Ectodermal cell (in vitro differentiated cells): ENCODE measurements around the gene C1orf53. TPM values are rescaled to one million over a fixed set of nuclear protein-coding genes. Genes with fewer than 3 reads are reported as not detected.
"Not testable (repeated sequence)": the region's sequence is repeated elsewhere in the genome, so short reads cannot be mapped to it uniquely, and the experiment has no call there.

Experiments used
- H3K27ac ChIP-seq: 2 replicates; pipeline ENCODE4 v1.7.0; 2013; ENCODE audit warnings: mild to moderate bottlenecking, low read depth, low read length; ENCODE audit not compliant: insufficient read depth, poor library complexity, severe bottlenecking
- H3K27me3 ChIP-seq: 2 replicates; pipeline ENCODE4 v1.7.0; 2013; ENCODE audit warnings: mild to moderate bottlenecking, low read length; ENCODE audit not compliant: insufficient read depth, control insufficient read depth, poor library complexity, severe bottlenecking
- H3K36me3 ChIP-seq: one replicate; pipeline ENCODE4 v1.7.0; 2013; ENCODE audit warnings: low read length; ENCODE audit not compliant: control insufficient read depth, insufficient read depth
- H3K4me1 ChIP-seq: one replicate; pipeline ENCODE4 v1.7.0; 2013; ENCODE audit warnings: low read length; ENCODE audit not compliant: control insufficient read depth, insufficient read depth
- H3K4me3 ChIP-seq: 2 replicates; pipeline ENCODE4 v1.7.0; 2013; ENCODE audit warnings: low read depth, low read length, control low read depth; ENCODE audit not compliant: insufficient read depth
- H3K9me3 ChIP-seq: 2 replicates; pipeline ENCODE4 v1.7.0; 2013; ENCODE audit warnings: mild to moderate bottlenecking, low read length, moderate library complexity; ENCODE audit not compliant: control insufficient read depth
- WGBS, 2 experiments: methylation state at CpG; one replicate each; pipeline ENCODE4 v1.1.7; 2013; ENCODE audit warnings: missing lambda C conversion rate in 2 of 2; 5-methylcytosine and 5-hydroxymethylcytosine counted together
- polyA plus RNA-seq, 4 experiments: library from polyadenylated mRNA; stranded (reverse); fragments of 50-300 nt; gene quantifications; one replicate each; pipeline ENCODE4 v1.2.3, GENCODE V29; 2013

C1orf53 gene
- polyA plus RNA-seq (2013, experiment 1 of 4): 8.6 TPM
- polyA plus RNA-seq (2013, experiment 2 of 4): 5.8 TPM
- polyA plus RNA-seq (2013, experiment 3 of 4): 6.2 TPM
- 6.7 TPM for polyA plus RNA-seq (2013, experiment 4 of 4)

DNA sequence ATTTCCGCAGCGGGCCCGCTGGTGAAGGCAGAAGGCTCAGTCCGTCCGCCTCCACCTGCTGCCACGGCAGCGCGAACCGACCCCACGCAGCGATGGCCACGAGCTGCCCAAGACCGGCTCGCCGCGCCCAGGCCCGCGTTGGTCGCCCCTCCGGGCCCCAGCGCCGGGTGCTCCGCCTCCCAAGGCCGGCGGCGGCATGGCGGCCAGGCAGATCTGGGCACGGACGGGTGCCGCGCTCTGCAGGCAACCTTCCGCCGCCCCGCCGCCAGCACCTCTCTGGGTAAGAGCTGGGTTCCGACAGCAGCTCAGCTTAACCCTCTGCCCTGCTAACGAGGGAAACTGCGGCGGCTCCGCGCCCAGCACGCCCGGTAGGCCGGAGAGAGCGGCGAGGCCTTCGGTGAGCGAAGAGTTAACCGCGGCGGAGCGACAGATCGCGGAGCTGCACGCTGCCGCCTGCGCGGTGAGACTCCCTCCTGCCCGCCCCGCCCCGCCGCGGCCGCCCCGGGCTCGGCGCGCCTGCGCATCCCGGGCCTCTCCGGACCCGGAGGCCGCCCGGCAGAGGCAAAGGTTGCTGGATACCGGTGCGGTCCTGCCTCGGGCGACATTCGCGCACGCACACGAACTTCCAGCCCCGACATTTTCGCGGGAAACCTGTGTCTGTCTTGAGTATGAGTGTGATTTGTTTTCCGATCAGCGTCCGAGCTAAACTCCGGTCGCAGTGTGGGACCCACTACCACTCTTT lies at the start of gene C1orf53:
C1orf53 (plus strand) TSS at position 177 of the 742 bp plus-strand sequence; CDS start at position 197, 20 bp downstream.
- Histone ChIP-seq H3K27ac (peak within 1 kb of the TSS; percentile 82), H3K4me3 (peak within 1 kb of the TSS; percentile 64), H3K36me3 (no peaks in the 10 kb centered on the region), H3K4me1 (peaks cover 16% of the 10 kb centered on the region), H3K9me3 (no peaks in the 10 kb centered on the region), H3K27me3 (peaks cover 48% of the 10 kb centered on the region)
- WGBS, 2 experiments: 0 to 1% methylated on average over 90 of the region's 90 CpGs

DNA sequence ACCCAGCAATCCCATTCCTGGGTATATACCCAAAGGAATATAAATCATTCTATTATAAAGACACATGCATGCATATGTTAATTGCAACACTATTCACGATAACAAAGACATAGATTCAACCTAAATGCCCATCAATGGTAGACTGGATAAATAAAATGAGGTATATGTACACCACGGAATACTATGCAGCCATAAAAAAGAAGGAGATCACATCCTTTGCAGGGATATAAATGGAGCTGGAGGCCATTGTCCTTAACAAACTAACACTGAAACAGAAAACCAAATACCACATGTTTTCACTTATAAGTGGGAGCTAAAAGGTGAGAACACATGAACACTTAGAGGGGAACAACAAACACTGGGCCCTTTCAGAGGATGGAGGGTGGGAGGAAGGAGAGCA lies 46.7 kb upstream of the C1orf53 start:
- 91% methylated on average over 1 of the region's 2 CpGs; no CpG with 5 or more reads in 1 of the 2 experiments for whole genome bisulfite sequencing, 2 experiments
- H3K27ac ChIP-seq, H3K4me3 ChIP-seq, H3K9me3 ChIP-seq, H3K27me3 ChIP-seq, H3K4me1 ChIP-seq, H3K36me3 ChIP-seq: not testable (repeated sequence)

DNA sequence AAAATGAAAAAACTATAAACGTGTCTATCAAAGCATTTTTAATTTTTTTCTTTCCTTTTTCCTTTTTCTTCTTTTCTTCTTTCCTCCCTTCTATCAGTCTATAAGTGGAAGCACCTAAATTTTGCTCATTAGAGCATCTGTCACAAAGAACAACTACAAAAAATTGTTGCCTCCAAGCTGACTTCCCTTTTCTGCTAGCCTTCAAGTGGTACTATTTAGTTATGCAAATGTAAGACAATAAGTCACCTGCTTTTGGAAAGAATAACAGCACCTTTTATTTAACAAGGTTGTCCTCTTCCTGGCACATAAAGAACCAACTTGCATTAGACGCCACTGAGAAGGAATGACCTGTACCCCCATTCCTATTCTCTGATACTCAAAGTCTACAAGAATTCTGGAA lies 45.0 kb upstream of the C1orf53 start:
- Histone ChIP-seq H3K27me3 (no peaks in the 10 kb centered on the region), H3K4me3 (no peak overlapping the region), H3K36me3 (no peaks in the 10 kb centered on the region), H3K4me1 (no peaks in the 10 kb centered on the region), H3K27ac (no peak overlapping the region), H3K9me3 (no peaks in the 10 kb centered on the region)
- WGBS, 2 experiments: 93 to 96% methylated on average over 2 of the region's 2 CpGs

DNA sequence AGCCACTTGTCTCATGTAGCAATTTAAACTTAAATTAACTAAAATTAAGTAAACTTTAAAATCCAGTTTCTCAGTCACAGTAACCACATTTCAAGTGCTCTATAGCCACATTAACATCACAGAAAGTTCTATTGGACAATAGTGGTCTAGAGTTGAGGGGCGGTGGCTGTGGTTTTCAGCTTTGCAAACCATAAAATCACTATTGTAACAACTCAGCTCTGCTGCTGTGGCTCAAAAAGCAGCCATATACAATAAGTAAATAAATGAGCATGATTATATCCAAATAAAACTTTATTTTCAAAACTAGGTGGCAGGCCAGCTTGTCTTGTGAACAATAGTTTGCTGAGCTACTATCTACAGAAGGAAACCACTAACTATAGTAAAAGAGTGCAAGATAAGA lies 43.4 kb upstream of the C1orf53 start:
- H3K4me1 ChIP-seq: no peaks in the 10 kb centered on the region
- no peaks in the 10 kb centered on the region for H3K9me3 ChIP-seq
- 91 to 100% methylated on average over 1 of the region's 1 CpG for WGBS, 2 experiments
- H3K27me3 ChIP-seq: no peaks in the 10 kb centered on the region
- no peak overlapping the region for H3K4me3 ChIP-seq
- H3K27ac ChIP-seq: no peak overlapping the region
- no peaks in the 10 kb centered on the region for H3K36me3 ChIP-seq

DNA sequence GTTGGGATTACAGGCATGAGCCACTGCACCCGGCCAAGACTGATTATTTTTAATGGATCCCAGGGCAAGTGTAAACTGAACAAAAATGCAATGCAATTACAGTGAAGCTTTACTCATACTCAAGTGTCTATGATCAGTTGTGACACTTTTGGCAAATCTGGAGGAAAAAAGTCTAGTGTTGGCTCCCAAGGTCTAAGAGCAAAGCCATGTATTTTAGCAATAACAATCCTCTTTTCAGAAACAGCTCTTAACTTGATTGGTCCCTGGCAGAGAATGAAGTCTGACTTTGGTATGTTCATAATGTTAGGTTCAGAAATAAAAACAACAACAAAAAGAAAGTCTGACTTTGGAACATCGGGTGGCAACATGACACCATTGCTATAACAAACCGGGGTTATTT lies 40.2 kb upstream of the C1orf53 start:
- Histone ChIP-seq H3K27ac (no peak overlapping the region), H3K36me3 (no peaks in the 10 kb centered on the region), H3K4me3 (no peak overlapping the region), H3K4me1 (no peaks in the 10 kb centered on the region), H3K27me3 (no peaks in the 10 kb centered on the region), H3K9me3 (no peaks in the 10 kb centered on the region)
- 91 to 92% methylated on average over 3 of the region's 3 CpGs for WGBS, 2 experiments

DNA sequence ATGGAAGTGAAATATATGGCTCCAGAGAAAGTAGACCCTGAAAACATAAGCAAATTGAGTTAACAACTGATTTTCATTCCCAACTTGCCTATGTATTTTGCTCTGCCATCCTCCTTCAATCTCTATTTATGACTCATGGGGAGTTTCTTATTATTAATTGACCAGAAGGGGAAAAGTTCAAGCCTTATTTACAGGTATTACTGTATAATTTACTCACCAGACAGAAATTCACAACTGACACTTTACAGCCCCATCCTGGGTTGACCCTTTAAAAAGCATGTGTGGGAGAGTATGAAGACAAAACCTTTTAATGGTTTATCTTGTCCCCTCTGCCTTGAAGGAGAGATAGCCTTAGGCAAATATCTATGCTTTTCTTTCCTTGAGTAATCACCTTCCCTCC lies 39.8 kb upstream of the C1orf53 start:
- no peak overlapping the region for H3K4me3 ChIP-seq
- no peaks in the 10 kb centered on the region for H3K36me3 ChIP-seq
- no peaks in the 10 kb centered on the region for H3K9me3 ChIP-seq
- H3K27me3 ChIP-seq: no peaks in the 10 kb centered on the region
- H3K4me1 ChIP-seq: no peaks in the 10 kb centered on the region
- H3K27ac ChIP-seq: no peak overlapping the region

DNA sequence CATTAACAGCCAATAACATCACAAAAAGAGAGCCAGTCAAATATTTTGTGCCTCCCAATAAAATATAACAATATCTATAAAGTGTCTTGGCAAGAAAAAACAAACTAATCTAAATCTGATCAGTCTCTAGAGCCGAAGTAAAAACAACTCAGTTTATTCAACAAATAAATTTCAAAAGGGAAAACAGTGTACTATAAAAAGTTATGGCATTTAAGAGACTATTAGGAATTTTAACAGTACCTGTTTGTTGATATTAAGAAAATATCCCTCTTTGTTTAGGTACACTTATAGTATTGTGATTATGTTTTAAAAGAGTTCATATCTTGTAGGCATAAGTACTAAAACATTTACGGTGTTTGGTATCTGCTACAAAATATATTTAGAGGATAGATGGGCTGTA lies 36.6 kb upstream of the C1orf53 start:
- Histone ChIP-seq H3K27ac (no peak overlapping the region), H3K36me3 (no peaks in the 10 kb centered on the region), H3K4me1 (no peaks in the 10 kb centered on the region), H3K4me3 (no peak overlapping the region), H3K9me3 (no peaks in the 10 kb centered on the region), H3K27me3 (no peaks in the 10 kb centered on the region)
- 100% methylated on average over 1 of the region's 2 CpGs for WGBS, 2 experiments

DNA sequence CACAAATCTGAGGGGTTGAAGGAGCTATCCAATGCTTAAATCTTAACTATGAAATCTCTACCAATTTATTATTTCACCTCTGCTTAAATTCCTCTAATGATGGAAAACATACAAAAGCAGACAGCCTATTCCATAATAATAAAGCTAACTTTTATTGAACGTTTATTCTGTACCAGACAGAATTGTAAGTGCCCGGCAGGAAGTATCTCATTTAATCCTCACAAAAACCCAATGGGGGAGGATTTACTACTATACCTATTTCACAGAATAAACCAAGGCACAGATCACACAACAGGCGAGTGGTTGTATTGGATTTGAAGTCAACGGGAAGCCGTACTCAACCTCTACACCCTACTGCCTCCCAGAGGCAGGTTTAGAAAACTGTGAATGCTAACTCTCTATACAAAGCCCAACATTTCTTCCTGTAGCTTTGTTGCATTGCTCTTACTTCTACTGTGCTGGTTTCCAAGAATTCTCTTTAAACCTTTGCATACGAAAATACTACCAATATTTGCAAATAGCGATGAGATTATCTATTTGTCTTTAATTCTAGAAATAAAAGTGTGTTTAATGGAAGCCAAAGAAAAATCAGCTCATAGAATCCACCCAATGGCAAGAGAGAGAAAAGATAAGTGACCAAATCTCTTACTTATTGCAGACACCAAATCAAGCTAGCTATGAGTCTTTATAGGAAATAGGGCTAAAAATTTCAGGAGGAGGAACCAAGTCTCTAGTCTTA lies 33.5 kb upstream of the C1orf53 start:
- no peak overlapping the region for H3K27ac ChIP-seq
- no peaks in the 10 kb centered on the region for H3K36me3 ChIP-seq
- H3K4me3 ChIP-seq: no peak overlapping the region
- H3K4me1 ChIP-seq: no peaks in the 10 kb centered on the region
- no peaks in the 10 kb centered on the region for H3K27me3 ChIP-seq
- H3K9me3 ChIP-seq: no peaks in the 10 kb centered on the region
- WGBS, 2 experiments: 19 to 21% methylated on average over 4 to 5 of the region's 7 CpGs

DNA sequence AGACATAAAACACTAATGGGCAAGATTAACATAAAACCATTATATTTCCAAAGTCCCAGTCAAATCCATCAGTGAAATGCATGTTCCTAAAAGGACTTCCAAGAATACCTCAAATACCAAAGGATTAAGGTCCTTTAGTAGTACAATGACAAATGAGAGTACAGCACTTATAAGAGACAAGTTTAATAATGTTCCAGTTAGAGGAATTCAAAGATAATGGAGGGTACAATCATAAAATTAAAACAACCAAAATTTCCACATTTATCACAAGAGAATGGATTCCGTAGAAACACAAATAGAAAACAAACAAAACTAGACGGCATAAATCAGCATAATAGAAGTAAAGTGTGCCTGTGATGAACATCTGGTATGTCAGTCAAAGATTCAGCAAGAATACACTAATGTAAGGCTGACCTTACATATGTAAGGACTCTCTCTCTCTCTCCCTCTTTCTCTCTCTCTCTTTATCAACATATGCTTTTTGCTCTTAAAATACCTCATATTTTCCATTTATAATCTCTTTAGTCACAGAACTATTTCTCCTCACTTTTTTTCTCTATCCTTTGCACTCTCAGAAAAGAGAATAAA lies 32.8 kb upstream of the C1orf53 start:
- Histone ChIP-seq H3K36me3 (no peaks in the 10 kb centered on the region), H3K27me3 (no peaks in the 10 kb centered on the region), H3K9me3 (no peaks in the 10 kb centered on the region), H3K4me3 (no peak overlapping the region), H3K4me1 (no peaks in the 10 kb centered on the region), H3K27ac (no peak overlapping the region)
- WGBS, 2 experiments: 67% methylated on average over 1 of the region's 2 CpGs; no CpG with 5 or more reads in 1 of the 2 experiments

DNA sequence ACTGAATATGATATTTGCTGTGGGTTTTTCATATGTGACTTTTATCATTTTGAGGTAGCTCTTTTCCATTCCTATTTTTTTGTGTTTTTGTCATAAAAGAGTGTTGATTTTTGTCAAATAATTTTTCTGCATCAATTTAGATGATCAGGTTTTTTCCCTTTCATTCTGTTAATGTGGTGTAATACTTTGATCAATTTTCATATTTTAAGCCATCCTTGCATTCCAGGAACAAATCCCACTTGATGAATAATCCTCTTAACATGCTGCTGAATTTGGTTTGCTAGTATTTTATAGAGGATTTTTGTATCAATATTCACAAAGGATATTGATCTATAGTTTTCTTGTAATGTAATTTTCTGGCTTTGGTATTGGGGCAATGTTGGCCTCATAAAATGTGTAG lies 25.5 kb upstream of the C1orf53 start:
- H3K4me1 ChIP-seq: no peaks in the 10 kb centered on the region
- H3K4me3 ChIP-seq: no peak overlapping the region
- H3K36me3 ChIP-seq: no peaks in the 10 kb centered on the region
- peaks cover 3% of the 10 kb centered on the region for H3K9me3 ChIP-seq
- H3K27me3 ChIP-seq: no peaks in the 10 kb centered on the region
- H3K27ac ChIP-seq: no peak overlapping the region
